ENCODE results near the gene PPL.
A peak's percentile ranks its signal among the peaks of the same experiment; 100 is the strongest.
"Not testable (repeated sequence)": the region's sequence is repeated elsewhere in the genome, so short reads cannot be mapped to it uniquely, and the experiment has no call there.

Gene PPL

GRCh38 chr16:4957720-4958509 is 21.0 kb upstream of the PPL start, which contains the start of gene SEC14L5:
SEC14L5 (plus strand) TSS chr16:4958330; CDS start chr16:4959324, 994 bp downstream.
- no peaks in the 10 kb centered on the region for H3K36me3 ChIP-seq (ENCODE audit: control insufficient read depth, insufficient read depth, low read length)
- DNase-seq (ENCODE audit: low read depth, low spot score) = peak; percentile 98
- H3K9me3 ChIP-seq (ENCODE audit: control insufficient read depth, insufficient read depth, low read length) = no peaks in the 10 kb centered on the region
- H3K4me3 ChIP-seq (ENCODE audit: low read length) = peak within 1 kb of the TSS; percentile 66; the same call in 1 of the 2 replicates
- WGBS (ENCODE audit: insufficient coverage, insufficient read length) = no CpG with 5 or more reads among the region's 56 CpGs
- peaks cover 4% of the 10 kb centered on the region; the same call in 1 of the 2 replicates for H3K4me1 ChIP-seq (ENCODE audit: control insufficient read depth, insufficient read depth, low read length)
- no peaks in the 10 kb centered on the region for H3K27me3 ChIP-seq (ENCODE audit: control insufficient read depth, insufficient read depth, low read length)
- H3K27ac ChIP-seq (ENCODE audit: low read length) = no peak within 1 kb of the TSS

- WGBS (ENCODE audit: insufficient coverage, insufficient read length) = no CpG with 5 or more reads among the region's 10 CpGs
- Histone ChIP-seq H3K9me3 (ENCODE audit: control insufficient read depth, insufficient read depth, low read length) (no peaks in the 10 kb centered on the region), H3K27ac (ENCODE audit: low read length) (no peak overlapping the region), H3K4me3 (ENCODE audit: low read length) (peak overlapping the region; percentile 66; the same call in 1 of the 2 replicates), H3K27me3 (ENCODE audit: control insufficient read depth, insufficient read depth, low read length) (no peaks in the 10 kb centered on the region), H3K36me3 (ENCODE audit: control insufficient read depth, insufficient read depth, low read length) (no peaks in the 10 kb centered on the region), H3K4me1 (ENCODE audit: control insufficient read depth, insufficient read depth, low read length) (peaks cover 4% of the 10 kb centered on the region; the same call in 1 of the 2 replicates)
- DNase-seq (ENCODE audit: low read depth, low spot score) = no peak
These were observed 20.4 kb upstream of the PPL start for GRCh38 chr16:4957420-4957719.

- no peak overlapping the region for H3K27ac ChIP-seq (ENCODE audit: low read length)
- no peak for DNase-seq (ENCODE audit: low read depth, low spot score)
- peaks cover 4% of the 10 kb centered on the region; the same call in 1 of the 2 replicates for H3K4me1 ChIP-seq (ENCODE audit: control insufficient read depth, insufficient read depth, low read length)
- H3K4me3 ChIP-seq (ENCODE audit: low read length) = no peak overlapping the region
- H3K9me3 ChIP-seq (ENCODE audit: control insufficient read depth, insufficient read depth, low read length) = no peaks in the 10 kb centered on the region
- no peaks in the 10 kb centered on the region for H3K27me3 ChIP-seq (ENCODE audit: control insufficient read depth, insufficient read depth, low read length)
- H3K36me3 ChIP-seq (ENCODE audit: control insufficient read depth, insufficient read depth, low read length) = no peaks in the 10 kb centered on the region
- no CpG with 5 or more reads among the region's 1 CpG for WGBS (ENCODE audit: insufficient coverage, insufficient read length)
These were observed 17.8 kb upstream of the PPL start for GRCh38 chr16:4954714-4955113.

- not testable (repeated sequence) for H3K36me3 ChIP-seq (ENCODE audit: control insufficient read depth, insufficient read depth, low read length); H3K27ac ChIP-seq (ENCODE audit: low read length); H3K9me3 ChIP-seq (ENCODE audit: control insufficient read depth, insufficient read depth, low read length); H3K4me1 ChIP-seq (ENCODE audit: control insufficient read depth, insufficient read depth, low read length); H3K4me3 ChIP-seq (ENCODE audit: low read length); DNase-seq (ENCODE audit: low read depth, low spot score); H3K27me3 ChIP-seq (ENCODE audit: control insufficient read depth, insufficient read depth, low read length)
- WGBS (ENCODE audit: insufficient coverage, insufficient read length) = no CpG with 5 or more reads among the region's 3 CpGs
These were observed 14.6 kb upstream of the PPL start for GRCh38 chr16:4951583-4951982.

GRCh38 chr16:4949986-4950385 is 13.0 kb upstream of the PPL start:
- H3K4me1 ChIP-seq (ENCODE audit: control insufficient read depth, insufficient read depth, low read length) = peaks cover 7% of the 10 kb centered on the region; the same call in 1 of the 2 replicates
- no peak for DNase-seq (ENCODE audit: low read depth, low spot score)
- no CpG with 5 or more reads among the region's 10 CpGs for WGBS (ENCODE audit: insufficient coverage, insufficient read length)
- no peak overlapping the region for H3K27ac ChIP-seq (ENCODE audit: low read length)
- H3K36me3 ChIP-seq (ENCODE audit: control insufficient read depth, insufficient read depth, low read length) = no peaks in the 10 kb centered on the region
- no peaks in the 10 kb centered on the region for H3K9me3 ChIP-seq (ENCODE audit: control insufficient read depth, insufficient read depth, low read length)
- H3K4me3 ChIP-seq (ENCODE audit: low read length) = no peak overlapping the region
- no peaks in the 10 kb centered on the region for H3K27me3 ChIP-seq (ENCODE audit: control insufficient read depth, insufficient read depth, low read length)

GRCh38 chr16:4948903-4949766 is 12.2 kb upstream of the PPL start:
- DNase-seq (ENCODE audit: low read depth, low spot score) = no peak
- no peak overlapping the region for H3K27ac ChIP-seq (ENCODE audit: low read length)
- H3K9me3 ChIP-seq (ENCODE audit: control insufficient read depth, insufficient read depth, low read length) = no peaks in the 10 kb centered on the region
- peaks cover 9% of the 10 kb centered on the region; the same call in 1 of the 2 replicates for H3K4me1 ChIP-seq (ENCODE audit: control insufficient read depth, insufficient read depth, low read length)
- no peaks in the 10 kb centered on the region for H3K36me3 ChIP-seq (ENCODE audit: control insufficient read depth, insufficient read depth, low read length)
- H3K4me3 ChIP-seq (ENCODE audit: low read length) = no peak overlapping the region
- no CpG with 5 or more reads among the region's 16 CpGs for WGBS (ENCODE audit: insufficient coverage, insufficient read length)
- H3K27me3 ChIP-seq (ENCODE audit: control insufficient read depth, insufficient read depth, low read length) = no peaks in the 10 kb centered on the region

- H3K4me3 ChIP-seq (ENCODE audit: low read length) = no peak overlapping the region
- no peak overlapping the region for H3K27ac ChIP-seq (ENCODE audit: low read length)
- H3K4me1 ChIP-seq (ENCODE audit: control insufficient read depth, insufficient read depth, low read length) = peaks cover 16% of the 10 kb centered on the region; the same call in 1 of the 2 replicates
- DNase-seq (ENCODE audit: low read depth, low spot score) = no peak
- no peaks in the 10 kb centered on the region for H3K9me3 ChIP-seq (ENCODE audit: control insufficient read depth, insufficient read depth, low read length)
- H3K36me3 ChIP-seq (ENCODE audit: control insufficient read depth, insufficient read depth, low read length) = no peaks in the 10 kb centered on the region
- no peaks in the 10 kb centered on the region for H3K27me3 ChIP-seq (ENCODE audit: control insufficient read depth, insufficient read depth, low read length)
- no CpG with 5 or more reads among the region's 16 CpGs for WGBS (ENCODE audit: insufficient coverage, insufficient read length)
These were observed 11.0 kb upstream of the PPL start for GRCh38 chr16:4947722-4948503.

GRCh38 chr16:4946917-4947316 is 10.0 kb upstream of the PPL start:
- no peak for DNase-seq (ENCODE audit: low read depth, low spot score)
- no peaks in the 10 kb centered on the region for H3K27me3 ChIP-seq (ENCODE audit: control insufficient read depth, insufficient read depth, low read length)
- H3K4me3 ChIP-seq (ENCODE audit: low read length) = no peak overlapping the region
- no peaks in the 10 kb centered on the region for H3K36me3 ChIP-seq (ENCODE audit: control insufficient read depth, insufficient read depth, low read length)
- no peak overlapping the region for H3K27ac ChIP-seq (ENCODE audit: low read length)
- H3K9me3 ChIP-seq (ENCODE audit: control insufficient read depth, insufficient read depth, low read length) = no peaks in the 10 kb centered on the region
- peaks cover 17% of the 10 kb centered on the region; the same call in 1 of the 2 replicates for H3K4me1 ChIP-seq (ENCODE audit: control insufficient read depth, insufficient read depth, low read length)

GRCh38 chr16:4945560-4946502 is 8.9 kb upstream of the PPL start:
- no peaks in the 10 kb centered on the region for H3K27me3 ChIP-seq (ENCODE audit: control insufficient read depth, insufficient read depth, low read length)
- no peak for DNase-seq (ENCODE audit: low read depth, low spot score)
- no CpG with 5 or more reads among the region's 11 CpGs for WGBS (ENCODE audit: insufficient coverage, insufficient read length)
- H3K27ac ChIP-seq (ENCODE audit: low read length) = no peak overlapping the region
- H3K4me1 ChIP-seq (ENCODE audit: control insufficient read depth, insufficient read depth, low read length) = peaks cover 21% of the 10 kb centered on the region
- H3K4me3 ChIP-seq (ENCODE audit: low read length) = no peak overlapping the region
- no peaks in the 10 kb centered on the region for H3K36me3 ChIP-seq (ENCODE audit: control insufficient read depth, insufficient read depth, low read length)
- H3K9me3 ChIP-seq (ENCODE audit: control insufficient read depth, insufficient read depth, low read length) = no peaks in the 10 kb centered on the region
